DND-41 (cell line): ENCODE measurements around the gene SLC9A2.

Source experiments
- ATAC-seq: fragments of 200-7000 bp; cut with Tn5 transposase; 3 replicates; pipeline ENCODE4 v1.9.1; 2021; ENCODE audit warnings: low read depth; ENCODE audit not compliant: insufficient read depth
- DNase-seq: peaks from one replicate; pipeline ENCODE4 v3.0.0-alpha.2; 2020
- H2AFZ ChIP-seq: 2 replicates; pipeline ENCODE4 v1.6.0; 2012; ENCODE audit warnings: low read depth, low read length
- H3K27ac ChIP-seq: 2 replicates; pipeline ENCODE4 v1.5.1; 2012; ENCODE audit warnings: low read length, inconsistent platforms
- H3K27me3 ChIP-seq: fragments of 200-600 bp; sonication (generic); 2 replicates; pipeline ENCODE4 v1.6.0; 2012; ENCODE audit warnings: low read length, mild to moderate bottlenecking, inconsistent platforms; ENCODE audit not compliant: insufficient read depth, poor library complexity
- H3K36me3 ChIP-seq: 2 replicates; pipeline ENCODE4 v1.5.1; 2012; ENCODE audit warnings: low read length, inconsistent platforms; ENCODE audit not compliant: insufficient read depth
- H3K4me1 ChIP-seq: 2 replicates; pipeline ENCODE4 v1.5.1; 2012; ENCODE audit warnings: mild to moderate bottlenecking, low read length; ENCODE audit not compliant: insufficient read depth
- H3K4me2 ChIP-seq: 2 replicates; pipeline ENCODE4 v1.6.0; 2012; ENCODE audit warnings: mild to moderate bottlenecking, moderate library complexity, low read length, inconsistent platforms; ENCODE audit not compliant: insufficient read depth
- H3K4me3 ChIP-seq, 2 experiments: fragments of 200-600 bp in 1 of 2; shearing (Covaris generic) in 1 of 2; 2 replicates each; pipeline ENCODE4 v1.5.1; 2012 to 2016; ENCODE audit warnings: inconsistent platforms in 2 of 2, low read length in 2 of 2, mild to moderate bottlenecking in 2 of 2, low read depth in 1 of 2, moderate library complexity in 1 of 2
- H3K79me2 ChIP-seq: 2 replicates; pipeline ENCODE4 v1.6.0; 2012; ENCODE audit warnings: low read length, inconsistent platforms; ENCODE audit not compliant: insufficient read depth
- H3K9ac ChIP-seq: 2 replicates; pipeline ENCODE4 v1.6.0; 2012; ENCODE audit warnings: low read depth, mild to moderate bottlenecking, inconsistent platforms, low read length, moderate library complexity
- H3K9me3 ChIP-seq: 2 replicates; pipeline ENCODE4 v1.5.1; 2012; ENCODE audit warnings: low read length, moderate library complexity, mild to moderate bottlenecking, inconsistent platforms; ENCODE audit not compliant: insufficient read depth, severe bottlenecking
- H4K20me1 ChIP-seq: 2 replicates; pipeline ENCODE4 v1.6.0; 2012; ENCODE audit warnings: low read length; ENCODE audit not compliant: insufficient read depth
- CTCF ChIP-seq: IDR thresholded peaks from 2 replicates; pipeline ENCODE4 v1.5.1; 2012; ENCODE audit warnings: borderline replicate concordance, low read length, moderate library complexity, mild to moderate bottlenecking; ENCODE audit not compliant: poor library complexity, severe bottlenecking; ENCODE audit errors: extremely low read depth
- EZH2 ChIP-seq: IDR thresholded peaks from 3 replicates; pipeline ENCODE4 v1.6.1; 2012; ENCODE audit warnings: borderline replicate concordance, low read depth, mild to moderate bottlenecking, moderate library complexity, low read length, inconsistent platforms; ENCODE audit not compliant: severe bottlenecking

Gene SLC9A2

GRCh38 chr2:102736110-102736409 is 116.7 kb downstream of the SLC9A2 start:
- peak overlapping the region; percentile 61 for H3K9ac ChIP-seq
- TF ChIP-seq EZH2 (no peak), CTCF (no peak)
- peak overlapping the region; percentile 78 for H3K4me2 ChIP-seq
- DNase-seq = no peak
- H3K79me2 ChIP-seq = peaks cover 26% of the 10 kb centered on the region
- peak; percentile 6; the same call in 2 of the 3 replicates for ATAC-seq
- H3K36me3 ChIP-seq = peaks cover 8% of the 10 kb centered on the region
- peak overlapping the region; percentile 67 for H3K27ac ChIP-seq
- no peaks in the 10 kb centered on the region for H3K27me3 ChIP-seq
- H3K9me3 ChIP-seq = no peaks in the 10 kb centered on the region
- H3K4me1 ChIP-seq = peaks cover 29% of the 10 kb centered on the region
- H2AFZ ChIP-seq = peak overlapping the region; percentile 85
- H4K20me1 ChIP-seq = peaks cover 6% of the 10 kb centered on the region; the same call in 1 of the 2 replicates
- H3K4me3 ChIP-seq = peak overlapping the region; percentile 43 to 82

GRCh38 chr2:102736410-102737409 is 117.4 kb downstream of the SLC9A2 start:
- TF ChIP-seq CTCF (peak; percentile 39), EZH2 (no peak)
- peak overlapping the region; percentile 85 for H2AFZ ChIP-seq

DNA sequence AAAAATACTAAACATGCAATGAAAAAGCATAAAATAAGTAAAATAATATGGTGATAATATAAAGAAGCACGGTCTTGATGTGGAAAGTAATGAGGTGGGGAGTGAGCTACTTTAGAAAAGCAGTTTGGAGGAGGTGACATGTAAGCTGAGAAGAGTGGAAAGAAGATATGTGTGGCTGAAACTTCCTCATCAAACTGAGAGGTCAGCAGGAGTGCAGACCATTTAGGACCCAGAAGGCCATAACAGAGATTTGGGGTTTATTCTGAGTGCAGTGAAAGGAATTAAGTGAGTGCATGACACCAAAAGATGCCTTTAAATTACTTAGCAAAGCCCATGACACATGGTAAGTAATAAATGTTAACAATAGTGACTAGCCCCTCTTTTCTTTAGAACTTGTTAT is 118.1 kb downstream of the SLC9A2 start:
- Histone ChIP-seq H3K4me1 (peaks cover 29% of the 10 kb centered on the region), H3K27ac (no peak overlapping the region; the same call in 1 of the 2 replicates), H3K36me3 (no peaks in the 10 kb centered on the region), H2AFZ (peak overlapping the region; percentile 85), H3K27me3 (no peaks in the 10 kb centered on the region), H4K20me1 (peaks cover 4% of the 10 kb centered on the region; the same call in 1 of the 2 replicates), H3K4me2 (peak overlapping the region; percentile 78), H3K79me2 (peaks cover 26% of the 10 kb centered on the region), H3K4me3 (peak overlapping the region; percentile 43 to 82), H3K9ac (peak overlapping the region; percentile 61), H3K9me3 (no peaks in the 10 kb centered on the region)
- TF ChIP-seq EZH2 (no peak), CTCF (no peak)
- DNase-seq = no peak
- ATAC-seq = no peak

More at GRCh38 chr2:102736410-102737409, 117.4 kb downstream of the SLC9A2 start:
- Histone ChIP-seq H3K4me1 (peaks cover 29% of the 10 kb centered on the region), H3K4me3 (peak overlapping the region; percentile 43 to 82), H3K36me3 (peaks cover 5% of the 10 kb centered on the region), H3K27ac (peak overlapping the region; percentile 67), H3K79me2 (peaks cover 26% of the 10 kb centered on the region), H3K9ac (peak overlapping the region; percentile 61), H3K9me3 (no peaks in the 10 kb centered on the region), H3K4me2 (peak overlapping the region; percentile 78), H4K20me1 (peaks cover 5% of the 10 kb centered on the region; the same call in 1 of the 2 replicates), H3K27me3 (no peaks in the 10 kb centered on the region)
- peak; percentile 88 for ATAC-seq
- peak; percentile 82 for DNase-seq
